ENCODE data around the gene NCKAP5L.

NCKAP5L gene

DNA sequence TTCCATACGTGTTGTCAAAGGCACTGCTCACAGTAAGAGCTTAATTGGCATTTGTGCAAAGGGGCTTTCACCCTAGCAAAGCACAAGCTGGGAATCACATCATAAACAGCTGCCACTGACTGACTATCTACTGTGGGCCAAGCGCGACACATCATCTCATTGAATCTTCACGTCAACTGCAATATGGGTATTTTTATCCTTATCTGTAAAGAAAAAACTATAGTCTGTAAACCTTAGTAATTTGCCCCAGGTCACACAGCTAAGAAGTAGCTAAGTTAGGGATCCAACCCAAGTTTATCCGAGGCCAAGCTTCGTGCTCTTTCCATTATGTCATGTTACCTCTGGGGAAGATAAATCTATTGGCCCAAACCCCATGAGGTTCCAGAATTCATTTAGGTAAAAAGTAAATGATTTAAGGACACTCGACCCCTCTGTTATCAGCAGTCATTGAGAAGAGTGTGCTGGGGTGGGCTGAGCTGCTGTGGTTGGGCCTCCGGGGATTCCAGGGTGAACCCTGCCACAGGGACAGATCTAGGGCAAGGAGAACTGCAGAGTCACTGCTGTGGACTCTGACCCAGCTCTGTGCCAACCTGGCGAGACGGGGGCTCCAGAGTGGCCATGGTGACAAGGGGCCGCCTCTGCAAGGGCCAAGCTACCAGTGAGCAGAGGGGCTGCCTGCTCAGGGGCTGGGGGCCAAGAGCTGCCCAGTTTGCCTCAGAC lies 27.6 kb downstream of the NCKAP5L start:
- TF ChIP-seq FOXP2 (optimal IDR thresholded peaks at IDR 0.05; ENCODE audit: borderline replicate concordance, extremely low read depth, extremely low read length, insufficient read depth): no peak
- no peak for TF ChIP-seq SIN3A (IDR thresholded peaks at IDR 0.05; ENCODE audit: borderline replicate concordance, insufficient read depth, low read length)
- no peak for TF ChIP-seq TAF1 (IDR thresholded peaks at IDR 0.05; ENCODE audit: borderline replicate concordance, insufficient read depth, low read length)
- TF ChIP-seq, protein P1, sequence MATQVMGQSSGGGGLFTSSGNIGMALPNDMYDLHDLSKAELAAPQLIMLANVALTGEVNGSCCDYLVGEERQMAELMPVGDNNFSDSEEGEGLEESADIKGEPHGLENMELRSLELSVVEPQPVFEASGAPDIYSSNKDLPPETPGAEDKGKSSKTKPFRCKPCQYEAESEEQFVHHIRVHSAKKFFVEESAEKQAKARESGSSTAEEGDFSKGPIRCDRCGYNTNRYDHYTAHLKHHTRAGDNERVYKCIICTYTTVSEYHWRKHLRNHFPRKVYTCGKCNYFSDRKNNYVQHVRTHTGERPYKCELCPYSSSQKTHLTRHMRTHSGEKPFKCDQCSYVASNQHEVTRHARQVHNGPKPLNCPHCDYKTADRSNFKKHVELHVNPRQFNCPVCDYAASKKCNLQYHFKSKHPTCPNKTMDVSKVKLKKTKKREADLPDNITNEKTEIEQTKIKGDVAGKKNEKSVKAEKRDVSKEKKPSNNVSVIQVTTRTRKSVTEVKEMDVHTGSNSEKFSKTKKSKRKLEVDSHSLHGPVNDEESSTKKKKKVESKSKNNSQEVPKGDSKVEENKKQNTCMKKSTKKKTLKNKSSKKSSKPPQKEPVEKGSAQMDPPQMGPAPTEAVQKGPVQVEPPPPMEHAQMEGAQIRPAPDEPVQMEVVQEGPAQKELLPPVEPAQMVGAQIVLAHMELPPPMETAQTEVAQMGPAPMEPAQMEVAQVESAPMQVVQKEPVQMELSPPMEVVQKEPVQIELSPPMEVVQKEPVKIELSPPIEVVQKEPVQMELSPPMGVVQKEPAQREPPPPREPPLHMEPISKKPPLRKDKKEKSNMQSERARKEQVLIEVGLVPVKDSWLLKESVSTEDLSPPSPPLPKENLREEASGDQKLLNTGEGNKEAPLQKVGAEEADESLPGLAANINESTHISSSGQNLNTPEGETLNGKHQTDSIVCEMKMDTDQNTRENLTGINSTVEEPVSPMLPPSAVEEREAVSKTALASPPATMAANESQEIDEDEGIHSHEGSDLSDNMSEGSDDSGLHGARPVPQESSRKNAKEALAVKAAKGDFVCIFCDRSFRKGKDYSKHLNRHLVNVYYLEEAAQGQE (IDR thresholded peaks at IDR 0.05; ENCODE audit: insufficient read depth in 1 of 2, low read depth in 2 of 2, low read length in 2 of 2): no peak
- no peak for TF ChIP-seq POLR2AphosphoS5 (IDR thresholded peaks at IDR 0.05; ENCODE audit: low read depth, low read length)

- TF ChIP-seq SIN3A (IDR thresholded peaks at IDR 0.05; ENCODE audit: borderline replicate concordance, insufficient read depth, low read length) (no peak), TAF1 (IDR thresholded peaks at IDR 0.05; ENCODE audit: borderline replicate concordance, insufficient read depth, low read length) (no peak), FOXP2 (optimal IDR thresholded peaks at IDR 0.05; ENCODE audit: borderline replicate concordance, extremely low read depth, extremely low read length, insufficient read depth) (no peak)
Observed at GRCh38 chr12:49798934-49799333, 29.3 kb downstream of the NCKAP5L start.

DNA sequence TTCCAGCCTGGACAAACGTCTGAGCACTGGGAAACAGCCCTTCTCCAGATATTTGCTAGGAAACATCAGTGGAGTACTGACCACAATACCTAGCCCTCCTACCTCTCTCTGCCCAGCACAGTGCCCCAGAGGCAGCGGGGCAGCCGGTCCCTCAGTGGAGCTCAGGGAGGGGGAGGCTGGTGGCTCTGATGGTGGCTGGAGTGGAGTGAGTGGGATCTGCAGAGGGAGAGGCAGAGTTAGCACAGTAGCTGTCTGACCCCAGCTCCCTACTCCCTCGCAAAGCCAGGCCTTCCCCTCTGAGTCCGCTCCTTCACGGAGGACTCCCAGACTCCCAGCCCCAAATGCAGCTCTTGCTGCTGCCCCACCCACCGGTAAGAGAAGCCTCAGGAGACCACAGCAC lies 30.0 kb downstream of the NCKAP5L start:
- TF ChIP-seq, protein P1 (IDR thresholded peaks at IDR 0.05; ENCODE audit: insufficient read depth in 1 of 2, low read depth in 2 of 2, low read length in 2 of 2): no peak
- TF ChIP-seq POLR2AphosphoS5 (IDR thresholded peaks at IDR 0.05; ENCODE audit: low read depth, low read length) (no peak), SIN3A (IDR thresholded peaks at IDR 0.05; ENCODE audit: borderline replicate concordance, insufficient read depth, low read length) (no peak), FOXP2 (optimal IDR thresholded peaks at IDR 0.05; ENCODE audit: borderline replicate concordance, extremely low read depth, extremely low read length, insufficient read depth) (no peak), TAF1 (IDR thresholded peaks at IDR 0.05; ENCODE audit: borderline replicate concordance, insufficient read depth, low read length) (no peak)

DNA sequence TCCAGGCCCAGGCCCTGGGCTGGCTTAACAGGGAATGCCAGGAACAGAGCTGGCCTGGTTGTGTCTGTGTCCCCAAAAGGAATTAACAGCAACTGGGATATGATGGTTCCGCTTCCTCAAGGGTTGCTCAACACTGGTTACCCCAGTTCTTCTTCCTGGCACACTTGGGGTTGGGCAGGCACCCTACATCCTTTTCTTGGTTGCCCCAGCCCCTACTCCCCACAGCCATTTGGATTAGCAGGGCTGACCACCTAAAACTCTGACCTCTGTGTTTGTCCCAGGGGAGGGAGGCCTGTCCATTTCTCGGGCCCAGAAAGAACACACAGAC lies 30.8 kb downstream of the NCKAP5L start:
- TF ChIP-seq POLR2AphosphoS5 (IDR thresholded peaks at IDR 0.05; ENCODE audit: low read depth, low read length) (no peak), SIN3A (IDR thresholded peaks at IDR 0.05; ENCODE audit: borderline replicate concordance, insufficient read depth, low read length) (no peak), TAF1 (IDR thresholded peaks at IDR 0.05; ENCODE audit: borderline replicate concordance, insufficient read depth, low read length) (no peak), FOXP2 (optimal IDR thresholded peaks at IDR 0.05; ENCODE audit: borderline replicate concordance, extremely low read depth, extremely low read length, insufficient read depth) (no peak)
- TF ChIP-seq, protein P1 (IDR thresholded peaks at IDR 0.05; ENCODE audit: insufficient read depth in 1 of 2, low read depth in 2 of 2, low read length in 2 of 2): no peak

- no peak for TF ChIP-seq FOXP2 (optimal IDR thresholded peaks at IDR 0.05; ENCODE audit: borderline replicate concordance, extremely low read depth, extremely low read length, insufficient read depth)
- TF ChIP-seq POLR2AphosphoS5 (IDR thresholded peaks at IDR 0.05; ENCODE audit: low read depth, low read length): no peak
- TF ChIP-seq SIN3A (IDR thresholded peaks at IDR 0.05; ENCODE audit: borderline replicate concordance, insufficient read depth, low read length): no peak
Observed at GRCh38 chr12:49796606-49797448, 31.4 kb downstream of the NCKAP5L start.

DNA sequence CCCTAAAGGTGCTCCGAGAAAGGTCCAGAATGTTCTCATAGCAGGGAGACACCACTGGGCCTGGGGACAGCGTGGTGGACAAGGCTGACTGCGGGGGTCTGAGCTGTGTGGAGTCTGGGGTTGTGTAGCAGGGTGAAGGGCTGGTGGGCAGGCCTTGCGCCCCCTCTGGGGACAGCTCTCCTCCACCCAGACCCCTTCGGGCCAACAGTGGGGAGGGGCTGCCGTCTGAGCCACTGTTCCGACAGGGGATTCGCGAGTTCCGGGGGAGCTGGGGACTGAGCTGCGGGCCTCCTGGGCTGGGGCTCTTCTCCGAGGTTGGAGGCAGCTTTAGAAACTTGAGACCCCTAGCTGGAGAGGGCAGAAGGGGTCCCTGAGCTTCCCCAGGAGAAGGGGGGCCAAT lies 32.1 kb downstream of the NCKAP5L start:
- TF ChIP-seq, protein P1 (IDR thresholded peaks at IDR 0.05; ENCODE audit: insufficient read depth in 1 of 2, low read depth in 2 of 2, low read length in 2 of 2): no peak
- TF ChIP-seq POLR2AphosphoS5 (IDR thresholded peaks at IDR 0.05; ENCODE audit: low read depth, low read length) (no peak), FOXP2 (optimal IDR thresholded peaks at IDR 0.05; ENCODE audit: borderline replicate concordance, extremely low read depth, extremely low read length, insufficient read depth) (no peak), TAF1 (IDR thresholded peaks at IDR 0.05; ENCODE audit: borderline replicate concordance, insufficient read depth, low read length) (no peak), SIN3A (IDR thresholded peaks at IDR 0.05; ENCODE audit: borderline replicate concordance, insufficient read depth, low read length) (no peak)
